HepG2 (cell line): ENCODE measurements around the gene ATRAID. TPM values are rescaled to one million over a fixed set of nuclear protein-coding genes. Genes with fewer than 3 reads are reported as not detected.
A peak's percentile ranks its signal among the peaks of the same experiment; 100 is the strongest.

ENCODE experiments used
- CEBPB ChIP-seq: IDR thresholded peaks from 2 replicates; pipeline ENCODE4 v1.6.1; 2011; ENCODE audit warnings: low read depth, low read length, improper control_type of control experiment, borderline replicate concordance
- EP300 ChIP-seq, 3 experiments: sonication (generic) in 1 of 3; formaldehyde crosslinking in 1 of 3; IDR thresholded peaks; 2 replicates each; pipeline versions ENCODE4 v1.5.1 to v1.6.1; 2011 to 2020; ENCODE audit warnings: low read depth in 2 of 3, low read length in 2 of 3, borderline replicate concordance in 1 of 3, improper control_type of control experiment in 1 of 3, mild to moderate bottlenecking in 1 of 3, missing genetic modification reagents in 1 of 3, moderate library complexity in 1 of 3
- HDAC1 ChIP-seq: sonication (generic); formaldehyde crosslinking; IDR thresholded peaks from 2 replicates; pipeline ENCODE4 v1.5.1; 2020; ENCODE audit warnings: mild to moderate bottlenecking, missing genetic modification reagents
- HNF1A ChIP-seq, 2 experiments: sonication (generic) in 1 of 2; formaldehyde crosslinking in 1 of 2; IDR thresholded peaks; 2 replicates each; pipeline versions ENCODE4 v1.4.0 to v1.6.1; 2016 to 2020; ENCODE audit warnings: borderline replicate concordance in 1 of 2, low read depth in 1 of 2, mild to moderate bottlenecking in 1 of 2, missing genetic modification reagents in 1 of 2
- PAX8 ChIP-seq: sonication (generic); formaldehyde crosslinking; IDR thresholded peaks from 2 replicates; pipeline ENCODE4 v1.8.0; 2022; ENCODE audit warnings: mild to moderate bottlenecking, missing genetic modification reagents, borderline replicate concordance
- SRSF1 ChIP-seq: fragments of 200-400 bp; formaldehyde crosslinking; optimal IDR thresholded peaks from 2 replicates; pipeline ENCODE3; 2017; ENCODE audit warnings: mild to moderate bottlenecking, low read depth, low read length, moderate library complexity
- USF2 ChIP-seq, 2 experiments: sonication (generic) in 1 of 2; formaldehyde crosslinking in 1 of 2; IDR thresholded peaks; 2 replicates each; pipeline versions ENCODE4 v1.5.1 to v1.6.1; 2011 to 2020; ENCODE audit warnings: borderline replicate concordance in 1 of 2, low read depth in 1 of 2, low read length in 1 of 2, mild to moderate bottlenecking in 1 of 2, missing genetic modification reagents in 1 of 2, moderate library complexity in 1 of 2
- ZBTB7A ChIP-seq: sonication (generic); formaldehyde crosslinking; IDR thresholded peaks from 2 replicates; pipeline ENCODE4 v1.8.0; 2022; ENCODE audit warnings: mild to moderate bottlenecking, missing genetic modification reagents
- ZFAT ChIP-seq: sonication (generic); formaldehyde crosslinking; conservative IDR thresholded peaks from 2 replicates; pipeline ENCODE4 v1.8.1; 2023; ENCODE audit warnings: missing genetic modification reagents, inconsistent platforms
- ZNF12 ChIP-seq: sonication (generic); formaldehyde crosslinking; IDR thresholded peaks from 2 replicates; pipeline ENCODE4 v1.5.0; 2020; ENCODE audit warnings: missing genetic modification reagents
- ZNF235 ChIP-seq: sonication (generic); formaldehyde crosslinking; IDR thresholded peaks from 2 replicates; pipeline ENCODE4 v1.8.1; 2023; ENCODE audit warnings: mild to moderate bottlenecking, missing genetic modification reagents, borderline replicate concordance
- ZNF572 ChIP-seq: sonication (generic); formaldehyde crosslinking; IDR thresholded peaks from 2 replicates; pipeline ENCODE4 v1.5.1; 2020; ENCODE audit warnings: mild to moderate bottlenecking, missing genetic modification reagents
- ZNF777 ChIP-seq: sonication (generic); formaldehyde crosslinking; IDR thresholded peaks from 2 replicates; pipeline ENCODE4 v1.4.0; 2020; ENCODE audit warnings: missing genetic modification reagents
- ZNF879 ChIP-seq: sonication (generic); formaldehyde crosslinking; IDR thresholded peaks from 2 replicates; pipeline ENCODE4 v1.8.1; 2023; ENCODE audit warnings: missing genetic modification reagents
- polyA plus RNA-seq, 8 experiments: library from polyadenylated mRNA; depleted of rRNA in 3 of 8; stranded (reverse) in 7 of 8; unstranded in 1 of 8; fragments of >200 nt; fragmentation: Illumina TruSeq in 4 of 8; extraction: Trizol in 4 of 8; gene quantifications; 2 replicates each; pipeline versions ENCODE4 v1.2.1 to v1.2.3, GENCODE V29; 2011 to 2016; ENCODE audit warnings: low read depth in 4 of 8, missing spikeins in 1 of 8, mixed read lengths in 1 of 8; ENCODE audit not compliant: insufficient read depth in 1 of 8
- total RNA-seq, 5 experiments: library from RNA; depleted of rRNA; stranded (reverse); fragments of >200 nt; fragmentation: Illumina TruSeq; extraction: Trizol; gene quantifications; 2 replicates each; pipeline ENCODE4 v1.2.3, GENCODE V29; 2016; ENCODE audit warnings: low read depth in 1 of 5
- TF ChIP-seq, protein P1 (sequence below), 2 experiments: IDR thresholded peaks; 2 replicates each; pipeline ENCODE4 v1.6.1; 2011 to 2012; ENCODE audit warnings: low read length in 2 of 2, borderline replicate concordance in 1 of 2, low read depth in 1 of 2, mild to moderate bottlenecking in 1 of 2, moderate library complexity in 1 of 2

Gene ATRAID
- total and polyA plus RNA-seq, 2 of the 13 experiments (the other 11 are each of a cell fraction or from before 2014, with no cell fraction given) = 207 to 382 TPM

GRCh38 chr2:27211943-27212625 is at the start of gene ATRAID, which contains the start of gene SLC5A6 (continued):
- TF ChIP-seq HNF1A (IDR thresholded peaks at IDR 0.05; ENCODE audit: low read depth) (no peak; the same call in 1 of the 2 replicates), HNF1A (CRISPR knock-in tag; IDR thresholded peaks at IDR 0.05; ENCODE audit: borderline replicate concordance) (peak; percentile 83; the same call in 1 of the 2 replicates), EP300 (IDR thresholded peaks at IDR 0.05; ENCODE audit: low read depth in 2 of 2, low read length in 2 of 2) (peak in 1 of 2 experiments; percentile 11; a peak in 1 of 4 replicates), EP300 (CRISPR knock-in tag; IDR thresholded peaks at IDR 0.05; ENCODE audit: borderline replicate concordance) (no peak; the same call in none of the 2 replicates), CEBPB (no peak), ZNF777 (CRISPR knock-in tag) (peak; percentile 69), ZFAT (no peak), ZNF879 (CRISPR knock-in tag) (peak; percentile 71; the same call in 1 of the 2 replicates), ZNF572 (peak; percentile 63), USF2 (IDR thresholded peaks at IDR 0.05; ENCODE audit: low read depth, low read length) (no peak), USF2 (CRISPR knock-in tag; IDR thresholded peaks at IDR 0.05; ENCODE audit: borderline replicate concordance) (no peak; the same call in 1 of the 2 replicates), ZBTB7A (peak; percentile 90), SRSF1 (peak; percentile 80), ZNF235 (no peak), ZNF12 (CRISPR knock-in tag) (no peak), PAX8 (CRISPR knock-in tag) (no peak; the same call in 1 of the 2 replicates), HDAC1 (CRISPR knock-in tag) (peak; percentile 83)
- TF ChIP-seq, protein P1, sequence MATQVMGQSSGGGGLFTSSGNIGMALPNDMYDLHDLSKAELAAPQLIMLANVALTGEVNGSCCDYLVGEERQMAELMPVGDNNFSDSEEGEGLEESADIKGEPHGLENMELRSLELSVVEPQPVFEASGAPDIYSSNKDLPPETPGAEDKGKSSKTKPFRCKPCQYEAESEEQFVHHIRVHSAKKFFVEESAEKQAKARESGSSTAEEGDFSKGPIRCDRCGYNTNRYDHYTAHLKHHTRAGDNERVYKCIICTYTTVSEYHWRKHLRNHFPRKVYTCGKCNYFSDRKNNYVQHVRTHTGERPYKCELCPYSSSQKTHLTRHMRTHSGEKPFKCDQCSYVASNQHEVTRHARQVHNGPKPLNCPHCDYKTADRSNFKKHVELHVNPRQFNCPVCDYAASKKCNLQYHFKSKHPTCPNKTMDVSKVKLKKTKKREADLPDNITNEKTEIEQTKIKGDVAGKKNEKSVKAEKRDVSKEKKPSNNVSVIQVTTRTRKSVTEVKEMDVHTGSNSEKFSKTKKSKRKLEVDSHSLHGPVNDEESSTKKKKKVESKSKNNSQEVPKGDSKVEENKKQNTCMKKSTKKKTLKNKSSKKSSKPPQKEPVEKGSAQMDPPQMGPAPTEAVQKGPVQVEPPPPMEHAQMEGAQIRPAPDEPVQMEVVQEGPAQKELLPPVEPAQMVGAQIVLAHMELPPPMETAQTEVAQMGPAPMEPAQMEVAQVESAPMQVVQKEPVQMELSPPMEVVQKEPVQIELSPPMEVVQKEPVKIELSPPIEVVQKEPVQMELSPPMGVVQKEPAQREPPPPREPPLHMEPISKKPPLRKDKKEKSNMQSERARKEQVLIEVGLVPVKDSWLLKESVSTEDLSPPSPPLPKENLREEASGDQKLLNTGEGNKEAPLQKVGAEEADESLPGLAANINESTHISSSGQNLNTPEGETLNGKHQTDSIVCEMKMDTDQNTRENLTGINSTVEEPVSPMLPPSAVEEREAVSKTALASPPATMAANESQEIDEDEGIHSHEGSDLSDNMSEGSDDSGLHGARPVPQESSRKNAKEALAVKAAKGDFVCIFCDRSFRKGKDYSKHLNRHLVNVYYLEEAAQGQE (IDR thresholded peaks at IDR 0.05; ENCODE audit: borderline replicate concordance in 1 of 2, low read depth in 1 of 2, low read length in 2 of 2) = peak in 1 of 2 experiments; percentile 75; a peak in 1 of 4 replicates
